WI38 (cell line): ENCODE data around the gene LIPK.
"Not testable (repeated sequence)": the region's sequence is repeated elsewhere in the genome, so short reads cannot be mapped to it uniquely, and the experiment has no call there.

ENCODE experiments used
- H3K4me3 ChIP-seq: 2 replicates; pipeline ENCODE4 v1.5.1; 2011; ENCODE audit warnings: low read depth, mild to moderate bottlenecking, control low read depth, low read length
- TF ChIP-seq, protein P1 (sequence below): IDR thresholded peaks from 2 replicates; pipeline ENCODE4 v1.5.1; 2012; ENCODE audit warnings: low read depth, mild to moderate bottlenecking, control low read depth, low read length

Gene LIPK

DNA sequence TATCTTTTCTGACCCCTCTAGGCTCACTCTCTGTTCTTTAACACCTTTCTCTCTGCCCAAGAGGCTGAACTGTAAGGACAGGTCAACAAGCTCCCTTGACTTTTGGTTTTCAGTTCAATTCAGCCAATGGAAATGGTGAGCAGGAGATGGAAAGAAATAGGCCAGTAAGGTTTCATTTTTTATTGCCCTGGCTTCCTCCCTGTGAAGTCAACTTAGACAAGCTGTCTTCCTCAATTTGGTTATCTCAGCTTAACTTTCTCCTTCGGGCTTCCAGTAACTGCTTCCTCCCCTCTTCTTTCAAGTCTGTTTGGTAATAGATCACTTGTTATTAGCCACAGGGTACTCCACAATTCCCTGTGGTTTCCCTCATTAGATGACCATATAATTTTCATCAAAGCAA lies 19.7 kb downstream of the LIPK start:
- H3K4me3 ChIP-seq, result no peak overlapping the region
- TF ChIP-seq, protein P1, sequence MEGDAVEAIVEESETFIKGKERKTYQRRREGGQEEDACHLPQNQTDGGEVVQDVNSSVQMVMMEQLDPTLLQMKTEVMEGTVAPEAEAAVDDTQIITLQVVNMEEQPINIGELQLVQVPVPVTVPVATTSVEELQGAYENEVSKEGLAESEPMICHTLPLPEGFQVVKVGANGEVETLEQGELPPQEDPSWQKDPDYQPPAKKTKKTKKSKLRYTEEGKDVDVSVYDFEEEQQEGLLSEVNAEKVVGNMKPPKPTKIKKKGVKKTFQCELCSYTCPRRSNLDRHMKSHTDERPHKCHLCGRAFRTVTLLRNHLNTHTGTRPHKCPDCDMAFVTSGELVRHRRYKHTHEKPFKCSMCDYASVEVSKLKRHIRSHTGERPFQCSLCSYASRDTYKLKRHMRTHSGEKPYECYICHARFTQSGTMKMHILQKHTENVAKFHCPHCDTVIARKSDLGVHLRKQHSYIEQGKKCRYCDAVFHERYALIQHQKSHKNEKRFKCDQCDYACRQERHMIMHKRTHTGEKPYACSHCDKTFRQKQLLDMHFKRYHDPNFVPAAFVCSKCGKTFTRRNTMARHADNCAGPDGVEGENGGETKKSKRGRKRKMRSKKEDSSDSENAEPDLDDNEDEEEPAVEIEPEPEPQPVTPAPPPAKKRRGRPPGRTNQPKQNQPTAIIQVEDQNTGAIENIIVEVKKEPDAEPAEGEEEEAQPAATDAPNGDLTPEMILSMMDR, result no peak

DNA sequence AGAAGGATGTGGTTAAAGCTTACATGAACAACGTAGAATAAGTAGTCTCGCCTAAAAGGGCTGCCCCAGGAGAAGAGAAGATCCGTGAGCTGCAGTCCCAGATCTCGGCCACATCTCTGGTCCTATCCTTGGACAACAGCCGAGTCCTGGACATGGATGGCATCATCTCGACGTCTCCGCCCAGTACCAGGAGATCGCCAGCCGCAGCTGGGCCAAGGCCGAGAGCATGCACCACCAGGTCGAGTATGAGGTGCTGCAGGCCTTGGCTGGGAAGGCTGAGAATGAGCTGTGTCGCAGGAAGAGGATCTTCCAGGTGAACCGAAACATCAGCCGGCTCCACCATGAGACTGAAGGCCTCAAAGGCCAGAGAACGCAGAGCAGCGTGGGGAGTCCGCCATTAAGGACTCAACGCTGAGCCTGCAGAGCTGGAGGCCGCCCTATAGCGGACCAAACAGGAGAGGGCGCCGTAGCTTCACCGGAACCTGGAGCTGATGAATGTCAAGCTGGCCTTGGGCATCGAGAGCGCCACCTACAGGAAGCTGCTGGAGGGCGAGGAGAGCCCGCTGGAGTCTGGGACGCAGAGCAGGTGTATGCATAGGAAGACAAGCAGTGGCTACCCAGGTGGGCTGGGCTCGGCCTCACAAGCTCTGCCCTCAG lies 22.2 kb downstream of the LIPK start:
- no peak overlapping the region for H3K4me3 ChIP-seq
- TF ChIP-seq, protein P1, result no peak

DNA sequence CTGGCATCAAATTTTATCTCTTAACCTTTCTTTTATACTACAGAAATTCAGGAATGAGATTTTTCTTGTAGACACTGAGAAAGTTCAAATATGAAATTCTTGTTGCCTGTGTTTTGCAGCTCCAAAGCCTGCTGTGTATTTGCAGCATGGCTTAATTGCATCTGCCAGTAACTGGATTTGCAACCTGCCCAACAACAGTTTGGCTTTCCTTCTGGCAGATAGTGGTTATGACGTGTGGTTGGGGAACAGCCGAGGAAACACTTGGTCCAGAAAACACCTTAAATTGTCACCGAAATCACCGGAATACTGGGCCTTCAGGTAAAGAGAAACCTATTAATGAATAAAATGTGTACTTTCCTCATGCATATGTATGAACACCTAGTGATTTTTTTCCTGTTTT lies 24.8 kb downstream of the LIPK start:
- TF ChIP-seq, protein P1, result no peak
- H3K4me3 ChIP-seq, result no peak overlapping the region

DNA sequence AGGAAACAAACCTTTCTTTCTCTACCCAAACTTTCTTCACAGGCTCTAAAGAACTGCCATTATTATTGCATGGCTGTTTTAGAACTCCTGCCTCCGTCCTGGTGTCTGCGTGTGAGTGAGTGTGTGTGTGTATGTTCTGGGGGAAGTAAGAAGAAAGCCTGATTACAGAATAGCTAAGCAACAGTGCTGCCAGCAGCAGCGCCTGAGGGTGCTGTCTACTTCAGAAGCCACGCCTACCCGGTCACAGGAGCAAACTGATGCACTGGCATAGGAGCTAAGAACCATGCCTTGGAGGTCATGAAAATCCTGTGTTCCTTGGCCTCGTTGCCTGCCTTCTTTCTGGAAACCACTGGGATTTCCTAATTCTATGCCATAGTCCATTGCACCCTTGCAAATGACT lies 25.2 kb downstream of the LIPK start:
- H3K4me3 ChIP-seq, result no peak overlapping the region
- TF ChIP-seq, protein P1, result no peak

DNA sequence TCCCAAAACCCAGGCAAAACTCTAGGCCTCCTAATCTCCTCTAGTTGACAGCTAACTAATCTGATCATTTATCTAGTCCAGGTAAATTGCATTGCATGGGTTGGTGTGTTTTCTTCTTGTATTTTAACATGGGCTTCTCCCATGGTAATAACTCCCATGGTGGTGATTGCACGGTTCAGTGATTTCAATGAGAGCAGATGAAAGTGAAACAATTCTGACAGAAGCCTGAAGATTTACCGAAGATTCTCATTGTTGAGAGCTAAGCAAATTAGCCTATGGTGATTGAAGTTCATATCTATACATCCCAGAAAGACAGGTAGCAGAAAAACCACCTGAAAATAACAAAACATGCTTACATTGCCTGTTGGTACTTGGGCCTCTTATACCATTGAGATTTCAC lies 27.2 kb downstream of the LIPK start:
- H3K4me3 ChIP-seq, result no peak overlapping the region

DNA sequence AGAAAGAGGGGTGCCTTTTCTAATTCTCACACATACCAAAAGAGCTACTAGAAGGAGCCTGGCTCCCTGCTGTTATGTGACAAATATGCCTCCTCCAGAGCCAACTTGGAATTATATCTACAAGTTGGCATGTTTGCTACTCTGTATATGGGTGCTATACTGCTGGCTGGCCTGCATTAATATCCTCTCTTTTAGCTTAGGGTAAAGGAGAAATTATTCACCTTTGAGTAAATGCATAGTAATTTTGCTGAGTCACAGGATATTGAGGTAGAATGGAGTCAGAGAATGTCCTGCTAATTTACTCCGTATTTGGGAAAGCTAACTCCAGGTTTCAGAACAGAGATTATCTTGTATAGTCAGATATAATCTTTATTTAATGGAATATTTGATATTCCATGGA lies 29.6 kb downstream of the LIPK start:
- TF ChIP-seq, protein P1, result no peak
- no peak overlapping the region for H3K4me3 ChIP-seq

More for the DNA sequence above, 27.2 kb downstream of the LIPK start:
- TF ChIP-seq, protein P1, result no peak

DNA sequence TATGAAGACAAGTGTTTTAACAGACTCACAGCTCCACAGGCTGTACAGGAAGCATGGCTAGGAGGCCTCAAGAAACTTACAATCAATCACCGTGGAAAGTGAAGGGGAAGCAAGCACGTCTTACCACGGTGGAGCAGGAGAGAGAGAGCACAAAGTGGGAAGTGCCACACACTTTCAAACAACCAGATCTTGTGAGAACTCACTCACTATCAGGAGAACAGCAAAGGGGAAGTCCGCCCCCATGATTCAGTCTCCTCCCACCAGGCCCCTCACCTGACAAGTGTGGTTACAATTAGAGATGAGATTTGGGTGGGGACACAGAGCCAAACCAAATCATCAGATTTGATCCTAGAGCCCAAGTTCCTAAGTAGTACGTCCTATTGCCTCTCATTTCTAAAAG lies 35.9 kb downstream of the LIPK start:
- not testable (repeated sequence) for H3K4me3 ChIP-seq

DNA sequence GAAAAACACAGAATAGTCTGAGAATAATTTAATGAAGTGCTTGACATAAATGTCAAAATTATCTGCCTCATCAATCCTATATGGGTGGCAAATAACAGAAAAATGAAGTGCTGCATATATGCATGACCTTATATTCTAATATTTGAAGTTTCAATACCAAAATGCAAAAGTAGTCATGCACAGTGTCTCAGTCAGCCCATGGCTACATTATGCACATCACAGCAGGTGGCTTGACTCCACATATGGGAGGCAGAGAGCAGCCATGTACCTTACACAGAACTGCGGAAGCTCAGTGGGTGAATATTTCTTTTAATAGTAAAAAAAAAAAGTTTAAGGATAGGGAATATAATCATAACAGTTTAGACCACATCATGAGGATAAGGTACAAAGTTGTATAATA lies 36.4 kb downstream of the LIPK start:
- H3K4me3 ChIP-seq, result no peak overlapping the region
- TF ChIP-seq, protein P1, result no peak
